HEK293 (cell line): ENCODE results near the gene TGOLN2.

Experiments used
- ATF2 ChIP-seq: fragments of 450-650 bp; formaldehyde crosslinking; IDR thresholded peaks from 2 replicates; pipeline ENCODE4 v1.5.1; 2016; ENCODE audit warnings: missing biosample characterization, missing genetic modification characterization, low read depth
- GLI2 ChIP-seq: fragments of 450-650 bp; formaldehyde crosslinking; IDR thresholded peaks from 2 replicates; pipeline ENCODE4; 2017; ENCODE audit warnings: missing biosample characterization, missing genetic modification characterization, low read depth, borderline replicate concordance
- INSM2 ChIP-seq: fragments of 450-650 bp; formaldehyde crosslinking; IDR thresholded peaks from 2 replicates; pipeline ENCODE4 v1.5.1; 2016; ENCODE audit warnings: missing biosample characterization, missing genetic modification characterization
- KLF17 ChIP-seq: fragments of 450-650 bp; formaldehyde crosslinking; IDR thresholded peaks from 2 replicates; pipeline ENCODE4 v1.5.1; 2016; ENCODE audit warnings: missing biosample characterization, missing genetic modification characterization
- MYNN ChIP-seq: fragments of 450-650 bp; formaldehyde crosslinking; IDR thresholded peaks from 2 replicates; pipeline ENCODE4 v1.5.1; 2016; ENCODE audit warnings: missing biosample characterization, missing genetic modification characterization, borderline replicate concordance
- PBX3 ChIP-seq: sonication (generic); formaldehyde crosslinking; IDR thresholded peaks from 2 replicates; pipeline ENCODE4 v1.8.1; 2022; ENCODE audit warnings: mild to moderate bottlenecking, moderate library complexity, missing genetic modification reagents
- SP7 ChIP-seq: fragments of 450-650 bp; formaldehyde crosslinking; IDR thresholded peaks from 2 replicates; pipeline ENCODE4 v1.5.1; 2016; ENCODE audit warnings: missing biosample characterization, missing genetic modification characterization
- TCF7L2 ChIP-seq: IDR thresholded peaks from 2 replicates; pipeline ENCODE4 v1.6.1; 2011; ENCODE audit warnings: low read depth, mild to moderate bottlenecking, inconsistent platforms, low read length, moderate library complexity, borderline replicate concordance
- YY1 ChIP-seq: fragments of 450-650 bp; formaldehyde crosslinking; IDR thresholded peaks from 2 replicates; pipeline ENCODE4 v1.5.1; 2018; ENCODE audit warnings: missing biosample characterization, missing genetic modification characterization
- ZBTB11 ChIP-seq: fragments of 450-650 bp; formaldehyde crosslinking; conservative IDR thresholded peaks from 2 replicates; pipeline ENCODE4 v1.5.1; 2016; ENCODE audit warnings: low read depth, missing biosample characterization, missing genetic modification characterization
- ZFHX2 ChIP-seq: fragments of 450-650 bp; formaldehyde crosslinking; conservative IDR thresholded peaks from 2 replicates; pipeline ENCODE4 v1.5.1; 2016; ENCODE audit warnings: missing biosample characterization, missing genetic modification characterization
- ZNF132 ChIP-seq: fragments of 450-650 bp; formaldehyde crosslinking; IDR thresholded peaks from 2 replicates; pipeline ENCODE4 v1.5.1; 2017; ENCODE audit warnings: missing biosample characterization, missing genetic modification characterization, borderline replicate concordance
- ZNF155 ChIP-seq: fragments of 450-650 bp; formaldehyde crosslinking; IDR thresholded peaks from 2 replicates; pipeline ENCODE4 v1.5.1; 2016; ENCODE audit warnings: missing biosample characterization, missing genetic modification characterization
- ZNF2 ChIP-seq: fragments of 450-650 bp; formaldehyde crosslinking; IDR thresholded peaks from 2 replicates; pipeline ENCODE4 v1.5.1; 2016; ENCODE audit warnings: missing biosample characterization, missing genetic modification characterization
- ZNF239 ChIP-seq: fragments of 450-650 bp; formaldehyde crosslinking; IDR thresholded peaks from 2 replicates; pipeline ENCODE4 v1.5.1; 2016; ENCODE audit warnings: missing biosample characterization, missing genetic modification characterization
- ZNF266 ChIP-seq: fragments of 450-650 bp; formaldehyde crosslinking; IDR thresholded peaks from 2 replicates; pipeline ENCODE4 v1.5.1; 2016; ENCODE audit warnings: missing biosample characterization, missing genetic modification characterization, low read depth
- ZNF366 ChIP-seq: fragments of 450-650 bp; formaldehyde crosslinking; conservative IDR thresholded peaks from 2 replicates; pipeline ENCODE4 v1.5.1; 2016; ENCODE audit warnings: missing biosample characterization, missing genetic modification characterization
- ZNF510 ChIP-seq: fragments of 450-650 bp; formaldehyde crosslinking; IDR thresholded peaks from 2 replicates; pipeline ENCODE4 v1.5.1; 2018; ENCODE audit warnings: mild to moderate bottlenecking, missing genetic modification characterization, missing biosample characterization; ENCODE audit not compliant: insufficient replicate concordance
- ZNF544 ChIP-seq: fragments of 450-650 bp; formaldehyde crosslinking; IDR thresholded peaks from 2 replicates; pipeline ENCODE4 v1.5.0; 2017; ENCODE audit warnings: missing biosample characterization, missing genetic modification characterization
- ZNF571 ChIP-seq: fragments of 450-650 bp; formaldehyde crosslinking; IDR thresholded peaks from 2 replicates; pipeline ENCODE4 v1.5.0; 2017; ENCODE audit warnings: missing biosample characterization, missing genetic modification characterization
- ZNF623 ChIP-seq: fragments of 450-650 bp; formaldehyde crosslinking; IDR thresholded peaks from 2 replicates; pipeline ENCODE4 v1.5.1; 2016; ENCODE audit warnings: missing biosample characterization, missing genetic modification characterization
- ZNF660 ChIP-seq: fragments of 450-650 bp; IDR thresholded peaks from 2 replicates; pipeline ENCODE4 v1.5.1; 2018; ENCODE audit warnings: missing biosample characterization, mild to moderate bottlenecking, missing genetic modification characterization
- ZNF692 ChIP-seq: fragments of 450-650 bp; formaldehyde crosslinking; IDR thresholded peaks from 2 replicates; pipeline ENCODE4 v1.5.1; 2016; ENCODE audit warnings: missing biosample characterization, missing genetic modification characterization
- ZNF76 ChIP-seq: fragments of 450-650 bp; formaldehyde crosslinking; IDR thresholded peaks from 2 replicates; pipeline ENCODE4; 2016; ENCODE audit warnings: low read depth, missing biosample characterization, missing genetic modification characterization, borderline replicate concordance
- ZSCAN30 ChIP-seq: fragments of 450-650 bp; IDR thresholded peaks from 2 replicates; pipeline ENCODE4 v1.5.1; 2018; ENCODE audit warnings: missing biosample characterization, mild to moderate bottlenecking, missing genetic modification characterization, moderate library complexity

TGOLN2 gene

GRCh38 chr2:85327822-85328617 lies at the start of gene TGOLN2 (continued):
- TF ChIP-seq ZNF366 (peak; percentile 24; the same call in 1 of the 2 replicates), ZNF692 (tag by site-specific recombination) (peak; percentile 77; the same call in 1 of the 2 replicates), ZNF239 (no peak), ZNF660 (peak; percentile 34; the same call in 1 of the 2 replicates), ZNF266 (tag by site-specific recombination) (no peak), ZSCAN30 (tag by site-specific recombination) (peak; percentile 34; the same call in 1 of the 2 replicates), SP7 (tag by site-specific recombination) (peak; percentile 86), TCF7L2 (no peak), ZBTB11 (tag by site-specific recombination) (peak; percentile 89), ZNF155 (tag by site-specific recombination) (no peak), ZNF544 (tag by site-specific recombination) (no peak), ATF2 (tag by site-specific recombination) (no peak), ZNF132 (tag by site-specific recombination) (no peak), ZNF623 (tag by site-specific recombination) (no peak), ZNF571 (tag by site-specific recombination) (no peak), MYNN (tag by site-specific recombination) (no peak), KLF17 (tag by site-specific recombination) (peak; percentile 79; the same call in 1 of the 2 replicates), ZFHX2 (tag by site-specific recombination) (peak; percentile 55), ZNF76 (tag by site-specific recombination) (peak; percentile 48; the same call in 1 of the 2 replicates), INSM2 (peak; percentile 49; the same call in 1 of the 2 replicates), ZNF510 (tag by site-specific recombination) (no peak), GLI2 (no peak), ZNF2 (tag by site-specific recombination) (peak; percentile 68; the same call in 1 of the 2 replicates), PBX3 (CRISPR knock-in tag) (no peak), YY1 (tag by site-specific recombination) (0 out of 2 replicates have a peak, but pooled peaks have one; percentile 57)
